ENCODE results near the gene CELF4.

CELF4 gene

DNA sequence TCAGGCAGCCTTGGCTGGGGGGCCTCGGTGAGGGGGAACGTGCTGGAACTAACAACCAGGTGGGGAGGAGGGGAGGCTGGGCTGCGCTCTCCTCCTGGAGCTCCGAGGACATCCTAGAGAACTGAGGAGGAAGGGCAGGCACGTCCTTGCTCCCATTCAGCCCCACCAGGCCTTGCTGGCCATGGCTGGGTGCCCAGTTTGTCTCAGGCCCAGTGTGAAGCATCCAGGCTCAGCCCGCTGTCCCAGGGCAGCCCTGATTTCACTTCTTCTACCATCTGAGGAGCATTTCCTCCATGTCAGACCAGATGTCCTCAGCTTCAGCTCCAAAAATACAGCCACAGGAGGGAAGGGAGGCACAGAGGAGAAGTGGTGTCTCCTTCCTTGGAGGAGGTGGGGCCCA is 125.4 kb downstream of the CELF4 start:
- no peak for DNase-seq (ENCODE audit: low read depth)

- DNase-seq (ENCODE audit: low read depth) = no peak
Measured at GRCh38 chr18:37438417-37439180, 127.0 kb downstream of the CELF4 start.

- no peak for DNase-seq (ENCODE audit: low read depth)
Measured at GRCh38 chr18:37435996-37436395, 129.6 kb downstream of the CELF4 start.

DNA sequence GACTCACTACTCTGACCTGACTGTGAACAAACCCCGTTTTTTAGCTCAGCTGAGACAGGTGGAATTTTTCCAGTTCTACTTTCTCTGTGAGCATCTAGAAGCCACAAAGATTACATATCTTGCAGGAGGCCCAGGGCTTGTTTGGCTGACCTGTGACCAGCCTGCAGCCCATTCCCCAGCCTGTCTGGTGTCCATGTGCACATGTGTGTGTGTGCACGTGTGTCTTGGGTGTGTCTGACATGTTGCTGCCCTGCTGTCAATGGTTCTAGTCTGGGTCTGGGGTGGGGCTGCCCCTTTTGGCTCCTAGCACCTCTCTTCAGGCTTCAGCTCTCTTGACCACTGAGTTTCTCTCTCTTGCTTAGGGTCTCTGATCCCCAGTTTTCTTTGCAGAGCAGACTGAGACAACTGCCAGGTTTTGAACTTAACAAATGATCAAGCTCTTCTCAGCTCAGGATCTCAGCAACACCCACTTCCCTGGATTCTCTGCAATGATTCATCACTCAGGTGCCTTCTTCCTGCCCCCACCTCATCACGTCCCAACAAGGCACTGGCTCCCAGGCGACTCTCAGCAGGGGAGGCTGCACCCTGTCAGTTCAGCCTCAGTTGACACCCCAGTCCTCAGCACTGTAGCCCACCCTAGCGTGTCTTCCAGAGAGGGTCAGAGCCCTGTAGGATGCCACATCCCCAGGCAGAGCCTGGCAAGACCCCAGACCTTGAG is 130.3 kb downstream of the CELF4 start:
- no peak for DNase-seq (ENCODE audit: low read depth)

DNA sequence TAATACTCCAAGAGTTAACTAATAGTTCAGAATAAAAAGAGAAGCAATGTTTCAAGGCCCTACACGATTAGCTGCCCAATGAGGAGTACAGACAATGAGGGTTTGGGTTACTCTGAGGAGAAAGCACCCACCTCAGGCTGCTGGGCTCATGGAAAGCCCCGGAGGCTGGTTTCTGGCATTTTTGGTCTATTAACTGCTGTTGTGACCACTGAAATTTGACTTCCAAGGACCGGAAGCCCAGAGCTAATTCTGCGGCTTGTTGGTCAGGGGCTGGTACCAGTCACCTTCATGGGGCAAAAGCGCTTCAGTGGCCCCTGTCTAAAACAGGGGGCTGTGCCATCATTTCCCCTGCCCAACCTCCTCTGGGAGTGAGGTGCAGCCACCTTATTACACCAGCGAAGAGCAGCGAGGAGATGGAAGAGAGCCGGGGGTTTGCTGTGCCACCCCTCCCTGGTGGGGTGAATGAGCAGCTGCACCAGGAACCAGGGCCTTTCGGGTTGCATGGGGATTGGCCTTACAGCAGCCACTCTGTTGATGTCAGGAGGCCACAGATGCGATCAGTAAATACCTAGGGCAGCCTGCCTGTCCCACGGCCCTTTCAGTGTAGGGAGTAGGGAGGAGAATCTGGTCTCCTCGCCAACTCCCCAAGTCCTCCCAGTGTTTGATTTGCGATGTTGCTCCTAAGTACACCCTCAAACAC is 131.3 kb downstream of the CELF4 start:
- no peak for DNase-seq (ENCODE audit: low read depth)

GRCh38 chr18:37432436-37433195 is 133.0 kb downstream of the CELF4 start:
- DNase-seq (ENCODE audit: low read depth) = no peak

- no peak for DNase-seq (ENCODE audit: low read depth)
Measured at GRCh38 chr18:37430357-37431076, 135.1 kb downstream of the CELF4 start.

DNA sequence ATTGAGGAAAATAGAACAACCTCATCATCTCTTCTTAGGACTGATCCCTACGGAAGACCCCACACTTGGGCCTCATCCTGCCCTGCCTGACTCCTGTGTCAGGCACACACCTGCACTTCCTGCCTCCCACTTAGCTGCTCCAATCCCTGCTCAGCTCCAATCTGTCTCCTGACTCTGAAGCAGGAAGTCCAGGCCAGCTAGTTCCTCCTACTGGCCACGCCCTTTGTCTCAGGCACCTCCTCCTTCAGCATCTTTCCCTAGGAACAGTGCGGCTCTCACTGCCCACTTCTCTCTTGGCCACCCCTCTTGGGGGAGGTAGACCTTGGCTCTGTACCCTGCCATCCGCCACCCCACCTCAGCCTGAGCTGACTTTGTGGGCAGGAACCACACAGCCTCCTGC is 135.8 kb downstream of the CELF4 start:
- DNase-seq (ENCODE audit: low read depth) = no peak

- no peak for DNase-seq (ENCODE audit: low read depth)
Measured at GRCh38 chr18:37428288-37428974, 137.2 kb downstream of the CELF4 start.

DNA sequence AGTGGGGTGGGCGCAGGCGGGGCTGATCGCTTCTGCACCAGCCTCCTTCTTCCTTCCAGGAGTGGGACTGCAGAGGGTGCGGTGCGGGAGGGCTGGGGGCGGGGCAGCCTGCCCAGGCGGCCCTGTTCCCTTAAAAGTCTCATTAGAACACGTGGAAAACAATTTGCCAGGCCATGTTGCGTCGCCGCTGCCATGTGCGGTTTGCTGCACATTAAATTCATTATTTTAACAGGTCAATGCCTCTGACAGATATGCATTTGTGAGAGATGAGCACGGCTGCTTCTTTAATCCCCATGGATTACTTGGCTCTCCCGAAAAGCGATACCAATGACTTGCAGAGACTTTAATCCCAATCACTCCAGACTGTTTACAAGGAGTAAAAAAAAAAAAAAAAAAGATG is 139.0 kb downstream of the CELF4 start:
- DNase-seq (ENCODE audit: low read depth) = no peak

DNA sequence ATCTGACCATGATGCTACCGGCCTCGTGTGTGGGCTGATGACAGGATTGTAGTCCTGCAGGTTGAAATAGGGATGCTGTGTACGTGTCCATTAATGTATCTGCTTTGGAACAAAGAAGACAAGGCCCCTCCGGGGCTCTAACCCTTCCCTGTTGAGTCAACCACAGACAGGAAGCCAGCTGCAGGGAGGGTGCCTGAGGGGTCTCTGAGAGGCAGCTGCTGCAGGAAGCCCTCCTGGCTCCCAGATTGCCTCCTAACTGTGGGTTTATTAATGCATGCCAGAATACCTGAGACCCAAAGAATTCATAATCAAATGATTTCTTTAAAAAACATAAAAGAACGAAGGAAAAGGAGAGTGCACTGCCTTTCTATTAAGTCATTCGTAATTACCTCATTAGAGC is 140.4 kb downstream of the CELF4 start:
- no peak for DNase-seq (ENCODE audit: low read depth)

GRCh38 chr18:37424507-37424906 is 141.1 kb downstream of the CELF4 start:
- no peak for DNase-seq (ENCODE audit: low read depth)

- DNase-seq (ENCODE audit: low read depth) = no peak
Measured at GRCh38 chr18:37422596-37422995, 143.0 kb downstream of the CELF4 start.

- DNase-seq (ENCODE audit: low read depth) = no peak
Measured at GRCh38 chr18:37422116-37422515, 143.5 kb downstream of the CELF4 start.

DNA sequence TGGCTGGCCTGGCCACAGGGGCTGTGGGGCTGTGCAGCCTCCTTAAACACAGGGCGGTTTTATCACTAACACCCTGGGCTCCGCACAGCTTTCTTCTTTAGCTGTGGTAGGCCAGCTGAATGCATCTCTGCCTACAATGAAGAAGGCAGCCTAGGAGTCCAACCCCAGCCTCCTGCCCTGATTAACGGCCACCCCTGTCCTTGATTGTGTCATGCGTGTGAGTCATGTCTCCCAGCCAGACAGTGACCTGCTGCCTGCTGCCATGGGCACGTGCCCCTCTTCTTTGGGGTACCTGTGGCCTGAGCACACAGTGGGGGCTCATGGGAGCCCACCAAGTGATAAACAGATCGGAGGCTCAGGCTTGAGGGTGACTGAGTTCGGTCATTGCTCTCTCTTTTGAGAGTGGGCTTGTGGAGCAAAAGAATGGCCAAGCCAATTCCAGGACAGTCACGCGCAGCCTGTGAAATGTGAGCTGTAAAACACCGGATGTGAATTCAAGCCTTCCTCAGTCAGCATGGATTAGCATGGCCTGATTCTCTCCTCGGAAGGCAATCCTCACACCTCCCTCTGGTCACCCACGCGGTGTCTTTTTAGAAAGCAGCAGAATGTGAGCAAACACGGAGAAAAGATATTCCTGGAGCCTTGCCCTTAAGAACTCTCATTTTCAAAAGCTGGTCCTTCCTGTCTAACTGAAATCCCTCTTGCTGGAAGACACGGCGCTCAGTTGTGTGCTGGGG is 144.1 kb downstream of the CELF4 start:
- DNase-seq (ENCODE audit: low read depth) = no peak

DNA sequence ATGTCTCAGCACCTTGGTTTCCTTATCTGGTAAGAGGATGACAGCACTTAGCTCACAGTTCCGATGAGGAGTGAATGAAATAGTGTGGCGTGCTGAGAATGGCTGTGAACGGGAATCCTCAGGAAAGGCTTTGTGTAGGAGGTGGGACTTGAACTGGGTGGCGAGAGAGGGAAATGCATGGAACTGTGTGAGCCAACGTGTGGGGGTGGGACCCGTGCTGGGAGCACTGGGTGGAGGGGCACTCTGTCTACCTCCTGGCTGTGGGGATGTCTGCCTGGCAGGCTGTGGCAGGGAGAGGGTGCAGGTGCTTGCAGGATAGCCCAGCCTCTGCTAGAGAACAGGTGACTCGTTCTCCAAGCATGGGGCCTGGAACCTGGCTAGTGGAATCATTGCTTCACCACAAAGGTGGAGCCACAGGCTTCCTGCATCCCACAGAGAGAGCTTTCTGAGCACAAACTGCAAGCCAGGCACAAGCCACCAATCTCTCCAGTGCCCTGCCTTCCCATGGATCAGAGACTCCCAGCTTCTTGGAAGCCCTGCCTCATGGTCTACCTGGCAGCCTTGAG is 145.2 kb downstream of the CELF4 start:
- no peak for DNase-seq (ENCODE audit: low read depth)

DNA sequence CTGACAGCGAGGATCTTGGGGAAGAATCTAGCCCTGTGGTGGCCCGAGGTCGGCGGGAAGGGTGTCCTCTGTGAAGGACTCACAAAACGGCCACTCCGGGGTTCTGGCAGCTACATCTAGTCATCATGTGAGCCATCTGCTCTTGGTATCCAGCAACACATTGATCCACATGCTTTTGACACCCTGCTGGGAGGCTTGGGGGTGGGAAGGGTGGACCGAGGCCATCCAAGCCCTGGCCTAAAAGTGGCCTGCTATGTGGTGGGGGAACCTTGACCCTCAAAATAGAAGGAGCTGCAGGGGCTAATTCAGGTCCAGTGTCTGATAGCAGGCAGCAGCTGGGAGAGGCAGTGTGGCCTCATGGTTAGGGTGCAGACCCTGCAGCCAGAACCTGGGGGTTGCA is 145.7 kb downstream of the CELF4 start:
- no peak for DNase-seq (ENCODE audit: low read depth)

GRCh38 chr18:37419315-37419714 is 146.3 kb downstream of the CELF4 start:
- DNase-seq (ENCODE audit: low read depth) = no peak

GRCh38 chr18:37414816-37415215 is 150.8 kb downstream of the CELF4 start:
- DNase-seq (ENCODE audit: low read depth) = no peak

DNA sequence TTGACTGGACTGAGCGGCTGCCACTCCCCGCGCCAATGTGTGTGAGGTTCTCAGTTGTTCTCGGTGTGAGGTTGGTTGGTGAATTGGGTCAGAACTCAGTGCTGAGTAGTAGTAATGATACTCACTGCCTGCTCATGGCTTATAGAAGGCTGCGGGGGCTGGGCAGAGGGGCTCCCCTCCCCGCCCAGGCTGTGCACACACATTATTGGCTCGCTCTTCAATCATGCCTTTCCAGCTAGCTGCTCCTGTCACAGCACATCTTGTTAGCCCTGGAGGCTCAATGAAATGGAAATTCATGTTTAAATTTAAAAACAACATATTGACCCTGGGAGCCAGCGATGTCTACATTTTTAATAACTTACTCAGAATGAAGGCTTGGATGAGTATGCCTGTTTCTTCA is 152.8 kb downstream of the CELF4 start:
- no peak for DNase-seq (ENCODE audit: low read depth)
